Spleen (tissue), 7 donors: ENCODE results near the gene NFIC.

ENCODE experiments used
- CTCF ChIP-seq, 11 experiments: fragments of 200-600 bp in 7 of 11; fragments of 450-650 bp in 4 of 11; sonication (generic) in 4 of 11; IDR thresholded peaks in 8 of 11; conservative IDR thresholded peaks in 3 of 11; 1 replicate in 7 of 11; 2 replicates in 4 of 11; pipeline versions ENCODE4 v1.4.0 to v1.8.0; 2016 to 2021; ENCODE audit warnings: antibody characterized with exemption in 11 of 11, inconsistent platforms in 4 of 11, mild to moderate bottlenecking in 1 of 11
- POLR2A ChIP-seq, 3 donors: fragments of 450-650 bp; IDR thresholded peaks; one replicate each; pipeline ENCODE4 v1.5.1; 2017; ENCODE audit warnings: antibody characterized with exemption in 3 of 3, mild to moderate bottlenecking in 1 of 3
- POLR2AphosphoS5 ChIP-seq, 3 donors: sonication (generic); formaldehyde crosslinking; IDR thresholded peaks; one replicate each; pipeline ENCODE4 v1.5.1; 2017; ENCODE audit warnings: antibody characterized with exemption in 3 of 3
- donor health status: DM: no; HTN: no; CAD: no; lungs with moderate emphysema.
- donor health status: DM: no; HTN: no; CAD: no.
- donor health status: DM: no; HTN: no; CAD: no.

DNA sequence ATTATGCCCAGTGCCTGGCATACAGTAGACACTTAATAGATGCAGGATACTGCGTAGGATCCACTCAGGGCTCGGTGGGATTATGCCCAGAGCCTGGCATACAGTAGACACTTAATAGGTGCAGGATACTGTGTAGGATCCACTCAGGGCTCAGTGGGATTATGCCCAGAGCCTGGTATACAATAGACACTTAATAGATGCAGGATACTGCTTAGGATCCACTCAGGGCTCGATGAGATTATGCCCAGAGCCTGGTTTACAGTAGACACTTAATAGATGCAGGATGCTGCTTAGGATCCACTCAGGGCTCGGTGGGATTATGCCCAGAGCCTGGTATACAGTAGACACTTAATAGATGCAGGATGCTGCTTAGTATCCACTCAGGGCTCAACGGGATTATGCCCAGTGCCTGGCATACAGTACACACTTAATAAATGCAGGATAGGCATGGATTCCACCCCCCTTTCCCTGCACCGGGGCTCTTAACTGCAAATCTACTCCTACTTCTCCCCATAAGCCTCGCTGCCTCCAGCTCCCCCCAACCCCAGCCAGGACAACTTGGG, 89.1 kb downstream of the NFIC start:
- TF ChIP-seq POLR2A (IDR thresholded peaks at IDR 0.05) = no peak
- TF ChIP-seq CTCF (IDR thresholded peaks at IDR 0.05 in 8 of 11, conservative IDR thresholded peaks at IDR 0.05 in 3 of 11) = no peak
- no peak for TF ChIP-seq POLR2AphosphoS5 (IDR thresholded peaks at IDR 0.05)
